GM23338 (cell line): Measurements from ENCODE around the gene FBXL20. TPM values are rescaled to one million over a fixed set of nuclear protein-coding genes. Genes with fewer than 3 reads are reported as not detected.

ENCODE experiments used
- ATAC-seq: fragments of 200-7000 bp; cut with Tn5 transposase; 3 replicates; pipeline ENCODE4 v1.9.1; 2020
- DNase-seq: peaks from one replicate; pipeline ENCODE4 v3.0.0-alpha.2; 2015; ENCODE audit warnings: low spot score
- H2AFZ ChIP-seq: fragments of 200-600 bp; sonication (generic); 2 replicates; pipeline ENCODE4 v1.8.0; 2016; ENCODE audit warnings: antibody characterized with exemption, mild to moderate bottlenecking, moderate library complexity
- H3F3A ChIP-seq: fragments of 200-600 bp; sonication (generic); replicated peaks from 2 replicates; pipeline ENCODE4 v1.8.0; 2017; ENCODE audit warnings: antibody characterized with exemption, mixed run types, low read depth
- H3K27ac ChIP-seq: fragments of 200-600 bp; sonication (generic); 2 replicates; pipeline ENCODE4 v1.6.1; 2016; ENCODE audit warnings: low read depth
- H3K27me3 ChIP-seq: fragments of 200-600 bp; sonication (generic); 2 replicates; pipeline ENCODE4 v1.8.0; 2016; ENCODE audit warnings: mild to moderate bottlenecking, mixed run types, moderate library complexity; ENCODE audit not compliant: insufficient read depth
- H3K36me3 ChIP-seq: fragments of 200-600 bp; sonication (generic); 2 replicates; pipeline ENCODE4 v1.8.0; 2016; ENCODE audit warnings: mild to moderate bottlenecking; ENCODE audit not compliant: insufficient read depth
- H3K4me1 ChIP-seq: fragments of 200-600 bp; sonication (generic); 2 replicates; pipeline ENCODE4 v1.8.0; 2016; ENCODE audit warnings: mild to moderate bottlenecking, moderate library complexity; ENCODE audit not compliant: insufficient read depth
- H3K4me2 ChIP-seq: fragments of 200-600 bp; sonication (generic); 2 replicates; pipeline ENCODE4 v1.7.1; 2017; ENCODE audit warnings: mixed run types
- H3K4me3 ChIP-seq: fragments of 200-600 bp; sonication (generic); 2 replicates; pipeline ENCODE4 v1.6.1; 2016; ENCODE audit warnings: mixed run types
- H3K79me2 ChIP-seq: fragments of 200-600 bp; sonication (generic); replicated peaks from 2 replicates; pipeline ENCODE4 v1.8.0; 2017; ENCODE audit warnings: mild to moderate bottlenecking; ENCODE audit not compliant: insufficient read depth
- H3K9me2 ChIP-seq: fragments of 200-600 bp; sonication (generic); 2 replicates; pipeline ENCODE4 v1.8.0; 2017; ENCODE audit not compliant: insufficient read depth
- H4K20me1 ChIP-seq: fragments of 200-600 bp; sonication (generic); replicated peaks from 2 replicates; pipeline ENCODE4 v1.8.0; 2017; ENCODE audit warnings: mild to moderate bottlenecking; ENCODE audit not compliant: insufficient read depth
- H3K27ac Mint-ChIP-seq: 2 replicates; pipeline ENCODE4 v1.8.0; 2020; ENCODE audit warnings: inconsistent platforms, mild to moderate bottlenecking, moderate library complexity, mixed read lengths
- H3K27me3 Mint-ChIP-seq: 3 replicates; pipeline ENCODE4 v1.8.0; 2022; ENCODE audit warnings: low read depth, mild to moderate bottlenecking, moderate library complexity, mixed read lengths, inconsistent platforms; ENCODE audit not compliant: insufficient read depth, poor library complexity
- H3K36me3 Mint-ChIP-seq: 3 replicates; pipeline ENCODE4 v1.8.0; 2021; ENCODE audit warnings: low read depth, mild to moderate bottlenecking, inconsistent platforms, moderate library complexity, mixed read lengths
- H3K4me1 Mint-ChIP-seq: 3 replicates; pipeline ENCODE4 v1.8.0; 2020; ENCODE audit warnings: mild to moderate bottlenecking, inconsistent platforms, mixed read lengths
- H3K4me3 Mint-ChIP-seq: 3 replicates; pipeline ENCODE4 v1.8.0; 2021; ENCODE audit warnings: moderate library complexity, mild to moderate bottlenecking, inconsistent platforms, mixed read lengths
- H3K9me3 Mint-ChIP-seq: 3 replicates; pipeline ENCODE4 v1.8.0; 2020; ENCODE audit warnings: moderate library complexity, mild to moderate bottlenecking, inconsistent platforms, mixed read lengths
- CREB1 ChIP-seq: fragments of 250-450 bp; sonication (Bioruptor Pico); IDR thresholded peaks from 2 replicates; pipeline ENCODE4 v1.5.0; 2020; ENCODE audit warnings: low read depth, mild to moderate bottlenecking, moderate library complexity
- EZH2 ChIP-seq: fragments of 200-600 bp; sonication (generic); IDR thresholded peaks from one replicate; pipeline ENCODE4 v1.8.0; 2017; ENCODE audit warnings: antibody characterized with exemption, mild to moderate bottlenecking, low read depth; ENCODE audit not compliant: unreplicated experiment
- EZH2phosphoT487 ChIP-seq: fragments of 200-600 bp; sonication (generic); IDR thresholded peaks from one replicate; pipeline ENCODE4 v1.8.1; 2018; ENCODE audit warnings: antibody characterized with exemption; ENCODE audit not compliant: unreplicated experiment
- JUNB ChIP-seq: IDR thresholded peaks from one replicate; pipeline ENCODE4 v1.6.1; 2016; ENCODE audit warnings: antibody characterized with exemption; ENCODE audit not compliant: unreplicated experiment
- NANOG ChIP-seq: IDR thresholded peaks from 2 replicates; pipeline ENCODE4 v1.6.1; 2016; ENCODE audit warnings: antibody characterized with exemption, borderline replicate concordance
- POLR2AphosphoS5 ChIP-seq: IDR thresholded peaks from 2 replicates; pipeline ENCODE4 v1.6.1; 2016; ENCODE audit warnings: antibody characterized with exemption, low read depth
- STAT1 ChIP-seq: IDR thresholded peaks from one replicate; pipeline ENCODE4 v1.6.1; 2016; ENCODE audit warnings: antibody characterized with exemption; ENCODE audit not compliant: unreplicated experiment
- ZNF114 ChIP-seq: fragments of 250-450 bp; sonication (Bioruptor Pico); IDR thresholded peaks from 2 replicates; pipeline ENCODE4 v1.5.0; 2020; ENCODE audit warnings: mild to moderate bottlenecking, moderate library complexity
- ZNF331 ChIP-seq: fragments of 250-450 bp; sonication (Bioruptor Pico); IDR thresholded peaks from 2 replicates; pipeline ENCODE4 v1.5.0; 2020; ENCODE audit warnings: low read depth, mild to moderate bottlenecking, moderate library complexity
- polyA plus RNA-seq: library from polyadenylated mRNA; unstranded; fragments of >200 nt; fragmentation: Nextera tagmentation; extraction: Ambion mirVana; gene quantifications from 2 replicates; pipeline ENCODE4 v1.2.1, GENCODE V29; 2016
- total RNA-seq: library from RNA; depleted of rRNA; stranded (reverse); fragments of >200 nt; shearing (Covaris generic); gene quantifications from 2 replicates; pipeline ENCODE4 v1.2.3, GENCODE V29; 2014
- TF ChIP-seq, protein P1 (sequence below): IDR thresholded peaks from one replicate; pipeline ENCODE4 v1.6.1; 2018; ENCODE audit warnings: antibody characterized with exemption; ENCODE audit not compliant: unreplicated experiment
- TF ChIP-seq, protein P2 (sequence below), 2 experiments: fragments of 200-600 bp in 1 of 2; sonication (generic) in 1 of 2; conservative IDR thresholded peaks; 2 replicates each; pipeline versions ENCODE4 v1.5.1 to v1.6.1; 2016 to 2017; ENCODE audit warnings: antibody characterized with exemption in 2 of 2, low read depth in 2 of 2, mild to moderate bottlenecking in 2 of 2, moderate library complexity in 1 of 2
- TF ChIP-seq, protein P3 (sequence below): fragments of 250-450 bp; sonication (Bioruptor Pico); IDR thresholded peaks from 2 replicates; pipeline ENCODE4 v1.5.0; 2020; ENCODE audit warnings: mild to moderate bottlenecking, moderate library complexity
- TF ChIP-seq, protein P4 (sequence below): IDR thresholded peaks from 2 replicates; pipeline ENCODE4 v1.6.1; 2016; ENCODE audit warnings: antibody characterized with exemption

The FBXL20 gene
- total and polyA plus RNA-seq, 2 experiments from 2014 or later = 2.9 to 6.9 TPM

DNA sequence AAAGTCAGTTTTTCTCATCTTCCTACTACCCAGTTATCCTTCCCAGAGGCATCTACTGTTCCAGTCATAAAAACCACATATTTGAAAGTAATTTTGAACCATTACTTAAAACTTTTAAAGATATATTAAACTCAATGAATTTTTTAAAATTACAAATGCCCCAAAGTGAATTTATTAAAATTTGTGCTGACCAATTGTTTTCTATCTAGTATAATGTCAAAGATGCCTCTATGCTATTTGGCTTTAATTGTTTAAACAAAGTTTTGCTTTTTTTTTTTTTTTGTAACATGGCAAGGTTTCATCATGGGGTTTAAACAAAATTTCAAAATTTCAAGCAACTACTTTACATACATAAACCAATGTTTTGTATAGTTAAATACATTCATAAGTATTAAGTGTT, 60.7 kb downstream of the FBXL20 start:
- Histone ChIP-seq H3K79me2 (no peaks in the 10 kb centered on the region), H3K27me3 (no peaks in the 10 kb centered on the region), H3F3A (no peaks in the 10 kb centered on the region), H3K36me3 (no peaks in the 10 kb centered on the region; the same call in none of the 2 replicates), H3K4me3 (no peak overlapping the region), H4K20me1 (no peaks in the 10 kb centered on the region), H3K4me1 (no peaks in the 10 kb centered on the region), H2AFZ (no peak overlapping the region), H3K27ac (no peak overlapping the region), H3K4me2 (no peak overlapping the region), H3K9me2 (no peaks in the 10 kb centered on the region)
- Mint-ChIP-seq H3K4me3 (no peak overlapping the region), H3K4me1 (no peaks in the 10 kb centered on the region), H3K27me3 (peaks cover 2% of the 10 kb centered on the region), H3K36me3 (peaks cover 29% of the 10 kb centered on the region), H3K27ac (no peak overlapping the region), H3K9me3 (peaks cover 16% of the 10 kb centered on the region)
- TF ChIP-seq STAT1 (no peak), ZNF331 (CRISPR knock-in tag) (no peak), NANOG (no peak), EZH2phosphoT487 (no peak), JUNB (no peak), ZNF114 (CRISPR knock-in tag) (no peak), POLR2AphosphoS5 (no peak), CREB1 (CRISPR knock-in tag) (no peak), EZH2 (no peak)
- TF ChIP-seq, protein P1, sequence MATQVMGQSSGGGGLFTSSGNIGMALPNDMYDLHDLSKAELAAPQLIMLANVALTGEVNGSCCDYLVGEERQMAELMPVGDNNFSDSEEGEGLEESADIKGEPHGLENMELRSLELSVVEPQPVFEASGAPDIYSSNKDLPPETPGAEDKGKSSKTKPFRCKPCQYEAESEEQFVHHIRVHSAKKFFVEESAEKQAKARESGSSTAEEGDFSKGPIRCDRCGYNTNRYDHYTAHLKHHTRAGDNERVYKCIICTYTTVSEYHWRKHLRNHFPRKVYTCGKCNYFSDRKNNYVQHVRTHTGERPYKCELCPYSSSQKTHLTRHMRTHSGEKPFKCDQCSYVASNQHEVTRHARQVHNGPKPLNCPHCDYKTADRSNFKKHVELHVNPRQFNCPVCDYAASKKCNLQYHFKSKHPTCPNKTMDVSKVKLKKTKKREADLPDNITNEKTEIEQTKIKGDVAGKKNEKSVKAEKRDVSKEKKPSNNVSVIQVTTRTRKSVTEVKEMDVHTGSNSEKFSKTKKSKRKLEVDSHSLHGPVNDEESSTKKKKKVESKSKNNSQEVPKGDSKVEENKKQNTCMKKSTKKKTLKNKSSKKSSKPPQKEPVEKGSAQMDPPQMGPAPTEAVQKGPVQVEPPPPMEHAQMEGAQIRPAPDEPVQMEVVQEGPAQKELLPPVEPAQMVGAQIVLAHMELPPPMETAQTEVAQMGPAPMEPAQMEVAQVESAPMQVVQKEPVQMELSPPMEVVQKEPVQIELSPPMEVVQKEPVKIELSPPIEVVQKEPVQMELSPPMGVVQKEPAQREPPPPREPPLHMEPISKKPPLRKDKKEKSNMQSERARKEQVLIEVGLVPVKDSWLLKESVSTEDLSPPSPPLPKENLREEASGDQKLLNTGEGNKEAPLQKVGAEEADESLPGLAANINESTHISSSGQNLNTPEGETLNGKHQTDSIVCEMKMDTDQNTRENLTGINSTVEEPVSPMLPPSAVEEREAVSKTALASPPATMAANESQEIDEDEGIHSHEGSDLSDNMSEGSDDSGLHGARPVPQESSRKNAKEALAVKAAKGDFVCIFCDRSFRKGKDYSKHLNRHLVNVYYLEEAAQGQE = no peak
- TF ChIP-seq, protein P2, sequence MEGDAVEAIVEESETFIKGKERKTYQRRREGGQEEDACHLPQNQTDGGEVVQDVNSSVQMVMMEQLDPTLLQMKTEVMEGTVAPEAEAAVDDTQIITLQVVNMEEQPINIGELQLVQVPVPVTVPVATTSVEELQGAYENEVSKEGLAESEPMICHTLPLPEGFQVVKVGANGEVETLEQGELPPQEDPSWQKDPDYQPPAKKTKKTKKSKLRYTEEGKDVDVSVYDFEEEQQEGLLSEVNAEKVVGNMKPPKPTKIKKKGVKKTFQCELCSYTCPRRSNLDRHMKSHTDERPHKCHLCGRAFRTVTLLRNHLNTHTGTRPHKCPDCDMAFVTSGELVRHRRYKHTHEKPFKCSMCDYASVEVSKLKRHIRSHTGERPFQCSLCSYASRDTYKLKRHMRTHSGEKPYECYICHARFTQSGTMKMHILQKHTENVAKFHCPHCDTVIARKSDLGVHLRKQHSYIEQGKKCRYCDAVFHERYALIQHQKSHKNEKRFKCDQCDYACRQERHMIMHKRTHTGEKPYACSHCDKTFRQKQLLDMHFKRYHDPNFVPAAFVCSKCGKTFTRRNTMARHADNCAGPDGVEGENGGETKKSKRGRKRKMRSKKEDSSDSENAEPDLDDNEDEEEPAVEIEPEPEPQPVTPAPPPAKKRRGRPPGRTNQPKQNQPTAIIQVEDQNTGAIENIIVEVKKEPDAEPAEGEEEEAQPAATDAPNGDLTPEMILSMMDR (conservative IDR thresholded peaks at IDR 0.05; ENCODE audit: low read depth in 2 of 2) = no peak
- TF ChIP-seq, protein P3, sequence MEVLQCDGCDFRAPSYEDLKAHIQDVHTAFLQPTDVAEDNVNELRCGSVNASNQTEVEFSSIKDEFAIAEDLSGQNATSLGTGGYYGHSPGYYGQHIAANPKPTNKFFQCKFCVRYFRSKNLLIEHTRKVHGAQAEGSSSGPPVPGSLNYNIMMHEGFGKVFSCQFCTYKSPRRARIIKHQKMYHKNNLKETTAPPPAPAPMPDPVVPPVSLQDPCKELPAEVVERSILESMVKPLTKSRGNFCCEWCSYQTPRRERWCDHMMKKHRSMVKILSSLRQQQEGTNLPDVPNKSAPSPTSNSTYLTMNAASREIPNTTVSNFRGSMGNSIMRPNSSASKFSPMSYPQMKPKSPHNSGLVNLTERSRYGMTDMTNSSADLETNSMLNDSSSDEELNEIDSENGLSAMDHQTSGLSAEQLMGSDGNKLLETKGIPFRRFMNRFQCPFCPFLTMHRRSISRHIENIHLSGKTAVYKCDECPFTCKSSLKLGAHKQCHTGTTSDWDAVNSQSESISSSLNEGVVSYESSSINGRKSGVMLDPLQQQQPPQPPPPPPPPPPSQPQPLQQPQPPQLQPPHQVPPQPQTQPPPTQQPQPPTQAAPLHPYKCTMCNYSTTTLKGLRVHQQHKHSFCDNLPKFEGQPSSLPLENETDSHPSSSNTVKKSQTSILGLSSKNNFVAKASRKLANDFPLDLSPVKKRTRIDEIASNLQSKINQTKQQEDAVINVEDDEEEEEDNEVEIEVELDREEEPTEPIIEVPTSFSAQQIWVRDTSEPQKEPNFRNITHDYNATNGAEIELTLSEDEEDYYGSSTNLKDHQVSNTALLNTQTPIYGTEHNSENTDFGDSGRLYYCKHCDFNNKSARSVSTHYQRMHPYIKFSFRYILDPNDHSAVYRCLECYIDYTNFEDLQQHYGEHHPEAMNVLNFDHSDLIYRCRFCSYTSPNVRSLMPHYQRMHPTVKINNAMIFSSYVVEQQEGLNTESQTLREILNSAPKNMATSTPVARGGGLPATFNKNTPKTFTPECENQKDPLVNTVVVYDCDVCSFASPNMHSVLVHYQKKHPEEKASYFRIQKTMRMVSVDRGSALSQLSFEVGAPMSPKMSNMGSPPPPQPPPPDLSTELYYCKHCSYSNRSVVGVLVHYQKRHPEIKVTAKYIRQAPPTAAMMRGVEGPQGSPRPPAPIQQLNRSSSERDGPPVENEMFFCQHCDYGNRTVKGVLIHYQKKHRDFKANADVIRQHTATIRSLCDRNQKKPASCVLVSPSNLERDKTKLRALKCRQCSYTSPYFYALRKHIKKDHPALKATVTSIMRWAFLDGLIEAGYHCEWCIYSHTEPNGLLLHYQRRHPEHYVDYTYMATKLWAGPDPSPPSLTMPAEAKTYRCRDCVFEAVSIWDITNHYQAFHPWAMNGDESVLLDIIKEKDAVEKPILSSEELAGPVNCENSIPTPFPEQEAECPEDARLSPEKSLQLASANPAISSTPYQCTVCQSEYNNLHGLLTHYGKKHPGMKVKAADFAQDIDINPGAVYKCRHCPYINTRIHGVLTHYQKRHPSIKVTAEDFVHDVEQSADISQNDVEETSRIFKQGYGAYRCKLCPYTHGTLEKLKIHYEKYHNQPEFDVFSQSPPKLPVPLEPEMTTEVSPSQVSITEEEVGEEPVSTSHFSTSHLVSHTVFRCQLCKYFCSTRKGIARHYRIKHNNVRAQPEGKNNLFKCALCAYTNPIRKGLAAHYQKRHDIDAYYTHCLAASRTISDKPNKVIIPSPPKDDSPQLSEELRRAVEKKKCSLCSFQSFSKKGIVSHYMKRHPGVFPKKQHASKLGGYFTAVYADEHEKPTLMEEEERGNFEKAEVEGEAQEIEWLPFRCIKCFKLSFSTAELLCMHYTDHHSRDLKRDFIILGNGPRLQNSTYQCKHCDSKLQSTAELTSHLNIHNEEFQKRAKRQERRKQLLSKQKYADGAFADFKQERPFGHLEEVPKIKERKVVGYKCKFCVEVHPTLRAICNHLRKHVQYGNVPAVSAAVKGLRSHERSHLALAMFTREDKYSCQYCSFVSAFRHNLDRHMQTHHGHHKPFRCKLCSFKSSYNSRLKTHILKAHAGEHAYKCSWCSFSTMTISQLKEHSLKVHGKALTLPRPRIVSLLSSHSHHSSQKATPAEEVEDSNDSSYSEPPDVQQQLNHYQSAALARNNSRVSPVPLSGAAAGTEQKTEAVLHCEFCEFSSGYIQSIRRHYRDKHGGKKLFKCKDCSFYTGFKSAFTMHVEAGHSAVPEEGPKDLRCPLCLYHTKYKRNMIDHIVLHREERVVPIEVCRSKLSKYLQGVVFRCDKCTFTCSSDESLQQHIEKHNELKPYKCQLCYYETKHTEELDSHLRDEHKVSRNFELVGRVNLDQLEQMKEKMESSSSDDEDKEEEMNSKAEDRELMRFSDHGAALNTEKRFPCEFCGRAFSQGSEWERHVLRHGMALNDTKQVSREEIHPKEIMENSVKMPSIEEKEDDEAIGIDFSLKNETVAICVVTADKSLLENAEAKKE (CRISPR knock-in tag) = no peak
- TF ChIP-seq, protein P4, sequence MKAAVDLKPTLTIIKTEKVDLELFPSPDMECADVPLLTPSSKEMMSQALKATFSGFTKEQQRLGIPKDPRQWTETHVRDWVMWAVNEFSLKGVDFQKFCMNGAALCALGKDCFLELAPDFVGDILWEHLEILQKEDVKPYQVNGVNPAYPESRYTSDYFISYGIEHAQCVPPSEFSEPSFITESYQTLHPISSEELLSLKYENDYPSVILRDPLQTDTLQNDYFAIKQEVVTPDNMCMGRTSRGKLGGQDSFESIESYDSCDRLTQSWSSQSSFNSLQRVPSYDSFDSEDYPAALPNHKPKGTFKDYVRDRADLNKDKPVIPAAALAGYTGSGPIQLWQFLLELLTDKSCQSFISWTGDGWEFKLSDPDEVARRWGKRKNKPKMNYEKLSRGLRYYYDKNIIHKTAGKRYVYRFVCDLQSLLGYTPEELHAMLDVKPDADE = no peak
- no peak for DNase-seq
- ATAC-seq = no peak
